ENCODE results near the gene GATA6.

GRCh38 chr18:22200611-22201225 is 31.3 kb downstream of the GATA6 start:
- TF ChIP-seq CTCF (conservative IDR thresholded peaks at IDR 0.05) (no peak), ZFX (IDR thresholded peaks at IDR 0.05) (no peak)

Measured in C4-2B (cell line).